SU-DHL-6 (cell line): ENCODE data around the gene LDB3.

Experiments used
- EZH2phosphoT487 ChIP-seq: fragments of 200-600 bp; sonication (generic), shearing (Covaris generic); conservative IDR thresholded peaks from 2 replicates; pipeline ENCODE4 v1.6.1; 2018; ENCODE audit warnings: mild to moderate bottlenecking, antibody characterized with exemption, low read length, moderate library complexity, mixed read lengths
- TF ChIP-seq, protein P1 (sequence below): fragments of 200-600 bp; sonication (generic); IDR thresholded peaks from one replicate; pipeline ENCODE4 v1.5.1; 2017; ENCODE audit warnings: antibody characterized with exemption, mild to moderate bottlenecking, low read length, moderate library complexity; ENCODE audit not compliant: insufficient read depth, poor library complexity, severe bottlenecking

DNA sequence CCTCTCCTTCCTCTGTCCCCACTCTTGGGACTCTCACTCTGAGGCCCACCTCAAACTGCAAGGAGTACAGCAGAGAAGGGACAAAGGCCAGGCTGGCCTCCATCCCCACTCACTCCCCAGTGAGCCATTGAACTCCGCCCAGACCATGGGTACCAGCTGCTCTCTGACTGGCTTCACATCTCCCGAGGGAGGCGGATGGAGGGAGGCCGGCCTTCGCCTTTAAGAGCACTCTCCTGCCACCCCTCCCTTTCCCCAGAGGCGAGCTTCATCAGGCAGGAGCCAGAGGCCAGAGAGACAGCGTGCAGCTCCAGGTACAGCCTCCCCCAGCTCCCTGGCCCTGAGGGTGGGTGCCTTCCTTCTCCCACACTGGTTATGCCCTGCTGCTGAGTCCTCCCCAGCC lies 1.8 kb upstream of the LDB3 start:
- TF ChIP-seq, protein P1, sequence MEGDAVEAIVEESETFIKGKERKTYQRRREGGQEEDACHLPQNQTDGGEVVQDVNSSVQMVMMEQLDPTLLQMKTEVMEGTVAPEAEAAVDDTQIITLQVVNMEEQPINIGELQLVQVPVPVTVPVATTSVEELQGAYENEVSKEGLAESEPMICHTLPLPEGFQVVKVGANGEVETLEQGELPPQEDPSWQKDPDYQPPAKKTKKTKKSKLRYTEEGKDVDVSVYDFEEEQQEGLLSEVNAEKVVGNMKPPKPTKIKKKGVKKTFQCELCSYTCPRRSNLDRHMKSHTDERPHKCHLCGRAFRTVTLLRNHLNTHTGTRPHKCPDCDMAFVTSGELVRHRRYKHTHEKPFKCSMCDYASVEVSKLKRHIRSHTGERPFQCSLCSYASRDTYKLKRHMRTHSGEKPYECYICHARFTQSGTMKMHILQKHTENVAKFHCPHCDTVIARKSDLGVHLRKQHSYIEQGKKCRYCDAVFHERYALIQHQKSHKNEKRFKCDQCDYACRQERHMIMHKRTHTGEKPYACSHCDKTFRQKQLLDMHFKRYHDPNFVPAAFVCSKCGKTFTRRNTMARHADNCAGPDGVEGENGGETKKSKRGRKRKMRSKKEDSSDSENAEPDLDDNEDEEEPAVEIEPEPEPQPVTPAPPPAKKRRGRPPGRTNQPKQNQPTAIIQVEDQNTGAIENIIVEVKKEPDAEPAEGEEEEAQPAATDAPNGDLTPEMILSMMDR = no peak
- TF ChIP-seq EZH2phosphoT487 = no peak
